Pancreas (tissue), 10 donors: Measurements from ENCODE around the gene OSM. TPM values are rescaled to one million over a fixed set of nuclear protein-coding genes. Genes with fewer than 3 reads are reported as not detected.

Experiments used
- ATAC-seq, 4 donors: fragments of 200-7000 bp; cut with Tn5 transposase; one replicate each; pipeline versions ENCODE4 v1.8.0 to v1.9.1; 2020; ENCODE audit warnings: mild to moderate bottlenecking in 4 of 4, moderate library complexity in 4 of 4
- DNase-seq, 6 donors: peaks; one replicate each; pipeline ENCODE4 v3.0.0-alpha.2; 2020
- FAIRE-seq: peaks from 2 replicates; lab custom pipeline; 2012; peaks lifted over from hg19 to GRCh38; lab: Jason Lieb, UNC
- H3K27ac ChIP-seq, 4 donors: fragments of 200-600 bp; sonication (generic); 1 replicate in 3 of 4; 2 replicates in 1 of 4; pipeline versions ENCODE4 v1.5.0 to v1.8.0; 2020
- H3K27me3 ChIP-seq, 4 donors: fragments of 200-600 bp; one replicate each; pipeline ENCODE4 v1.8.0; 2021
- H3K36me3 ChIP-seq, 3 donors: fragments of 200-600 bp; sonication (generic) in 1 of 3; one replicate each; pipeline versions ENCODE4 v1.5.0 to v1.8.0; 2020 to 2021
- H3K4me1 ChIP-seq, 3 donors: fragments of 200-600 bp; one replicate each; pipeline ENCODE4 v1.8.0; 2021
- H3K4me3 ChIP-seq, 4 donors: fragments of 200-600 bp; sonication (generic) in 2 of 4; one replicate each; pipeline versions ENCODE4 v1.5.0 to v1.8.0; 2020 to 2021
- H3K9me3 ChIP-seq, 4 donors: fragments of 200-600 bp; one replicate each; pipeline ENCODE4 v1.8.0; 2021
- WGBS, 2 donors: extraction: QIAGEN DNeasy Blood & Tissue Kit; methylation state at CpG; one replicate each; pipeline ENCODE4 v1.1.7; 2013; 5-methylcytosine and 5-hydroxymethylcytosine counted together
- intact Hi-C, 3 donors: fragments of 100-400 bp; cut with DNase I; formaldehyde crosslinking; loops; one replicate each; pipeline versions ENCODE4 v1.11.1 to v1.14.2; 2022
- polyA plus RNA-seq, 2 donors: library from polyadenylated mRNA; stranded (reverse); fragments of 200-250 nt; gene quantifications; one replicate each; pipeline ENCODE4 v1.2.3, GENCODE V29; 2013
- total RNA-seq, 6 donors: library from RNA; stranded (reverse); fragmentation: NEBNext Ultra II Directional in 4 of 6; extraction: Animal tissue kit (Norgen Biotek cat#: 25700) in 4 of 6; gene quantifications; one replicate each; pipeline versions ENCODE4 v1.2.1 to v1.2.4, GENCODE V29; 2021 to 2023
- TF ChIP-seq, protein P1 (sequence below), 4 donors: fragments of 200-600 bp; sonication (generic) in 3 of 4; IDR thresholded peaks; one replicate each; pipeline versions ENCODE4 v1.5.0 to v1.8.0; 2021; ENCODE audit warnings: antibody characterized with exemption in 4 of 4
- donor health status: healthy with polysubstance abuse.
- donor health status: DM: no; HTN: no; CAD: no; lungs with moderate emphysema.
- donor health status: DM: no; HTN: no; CAD: no.
- donor health status: control.
- donor health status: control.
- donor health status: Bipolar disorder and iron deficiency.
- donor health status: DM: yes; HTN: yes; CAD: no.
- donor health status: DM: no; HTN: no; CAD: no.
- donor health status: DM: no; HTN: no; CAD: no.
- donor health status: DM: yes; HTN: yes; CAD: no.

OSM gene
- total and polyA plus RNA-seq, 8 donors = 0.13 to 1.5 (median 0.26) TPM; not detected in 1

DNA sequence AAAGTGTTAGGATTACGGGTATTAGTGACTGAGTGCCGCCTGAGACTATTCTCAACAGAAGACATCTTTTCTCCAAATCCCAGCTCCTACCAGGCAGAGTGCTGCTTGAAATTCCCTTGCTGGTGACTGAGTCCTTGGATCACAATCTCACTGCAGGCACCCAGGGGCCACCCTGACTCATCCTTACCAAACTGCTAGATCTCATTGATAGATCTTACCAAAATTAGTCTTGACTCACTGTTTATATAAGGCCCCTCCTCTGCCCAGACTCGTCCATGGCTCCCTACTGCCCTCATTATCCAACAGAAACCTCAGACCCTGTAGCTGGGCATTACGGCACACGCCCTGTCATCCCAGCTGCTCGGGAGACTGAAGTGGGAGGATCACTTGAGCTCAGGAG lies 45.4 kb upstream of the OSM start:
- Histone ChIP-seq H3K9me3 (no peaks in the 10 kb centered on the region), H3K4me1 (peaks cover 31 to 42% (median 36%) of the 10 kb centered on the region in 3 donors), H3K27me3 (no peaks in the 10 kb centered on the region), H3K36me3 (no peaks in the 10 kb centered on the region), H3K4me3 (no peak overlapping the region), H3K27ac (peak overlapping the region in 2 of 4 donors; percentile 77 to 91)
- intact Hi-C loops = no loop called here
- DNase-seq (no peak), ATAC-seq (no peak), FAIRE-seq (no peak)
- TF ChIP-seq, protein P1, sequence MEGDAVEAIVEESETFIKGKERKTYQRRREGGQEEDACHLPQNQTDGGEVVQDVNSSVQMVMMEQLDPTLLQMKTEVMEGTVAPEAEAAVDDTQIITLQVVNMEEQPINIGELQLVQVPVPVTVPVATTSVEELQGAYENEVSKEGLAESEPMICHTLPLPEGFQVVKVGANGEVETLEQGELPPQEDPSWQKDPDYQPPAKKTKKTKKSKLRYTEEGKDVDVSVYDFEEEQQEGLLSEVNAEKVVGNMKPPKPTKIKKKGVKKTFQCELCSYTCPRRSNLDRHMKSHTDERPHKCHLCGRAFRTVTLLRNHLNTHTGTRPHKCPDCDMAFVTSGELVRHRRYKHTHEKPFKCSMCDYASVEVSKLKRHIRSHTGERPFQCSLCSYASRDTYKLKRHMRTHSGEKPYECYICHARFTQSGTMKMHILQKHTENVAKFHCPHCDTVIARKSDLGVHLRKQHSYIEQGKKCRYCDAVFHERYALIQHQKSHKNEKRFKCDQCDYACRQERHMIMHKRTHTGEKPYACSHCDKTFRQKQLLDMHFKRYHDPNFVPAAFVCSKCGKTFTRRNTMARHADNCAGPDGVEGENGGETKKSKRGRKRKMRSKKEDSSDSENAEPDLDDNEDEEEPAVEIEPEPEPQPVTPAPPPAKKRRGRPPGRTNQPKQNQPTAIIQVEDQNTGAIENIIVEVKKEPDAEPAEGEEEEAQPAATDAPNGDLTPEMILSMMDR (IDR thresholded peaks at IDR 0.05) = no peak
- WGBS, 2 donors = 91 to 94% methylated on average over 6 of the region's 6 CpGs

DNA sequence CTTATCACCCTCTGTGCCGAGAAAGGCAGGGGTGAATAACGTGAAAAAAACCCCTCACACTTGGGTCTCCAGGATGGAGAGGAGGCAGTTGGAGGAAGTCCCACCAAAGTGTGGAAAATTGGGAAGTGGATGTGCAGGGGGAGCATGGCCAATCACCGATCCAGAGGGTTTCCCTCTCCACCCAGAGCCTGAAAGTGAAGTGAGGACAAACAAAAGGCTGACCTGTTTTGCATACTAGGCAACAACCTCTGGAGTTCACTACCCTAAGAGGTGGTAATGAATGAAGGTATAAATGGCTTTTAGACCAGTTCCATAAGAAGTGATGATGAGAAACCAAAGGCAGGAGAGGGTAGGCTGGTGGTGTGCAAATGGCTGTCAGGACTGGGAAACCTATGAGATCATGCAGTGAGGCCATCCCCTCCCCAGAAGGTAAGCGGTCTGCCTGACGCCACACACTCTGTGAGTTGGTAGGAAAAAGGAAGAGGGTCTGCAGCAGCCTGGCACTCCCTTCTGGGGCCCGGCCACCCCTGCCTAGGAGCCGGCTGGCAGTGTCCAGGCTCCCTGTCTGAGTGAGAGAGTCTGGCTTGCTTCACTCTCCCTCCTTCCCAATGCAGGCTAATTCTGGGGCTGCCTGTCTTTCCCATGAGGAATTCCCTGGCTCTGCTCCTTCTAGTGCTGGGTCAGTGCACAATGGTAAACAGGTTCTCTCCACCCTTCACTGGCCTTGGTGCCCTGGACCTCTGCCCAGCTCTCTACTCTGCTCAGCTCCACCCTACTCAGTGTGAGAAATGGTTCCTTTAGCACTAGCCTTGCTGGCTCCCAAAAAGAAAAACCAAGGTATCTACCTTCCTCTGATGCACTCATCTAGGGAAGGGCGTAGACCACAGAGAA lies 44.5 kb upstream of the OSM start:
- Histone ChIP-seq H3K4me3 (no peak overlapping the region), H3K27ac (peak overlapping the region; percentile 74 to 91 (median 82)), H3K4me1 (peaks cover 31 to 51% (median 42%) of the 10 kb centered on the region in 3 donors), H3K36me3 (no peaks in the 10 kb centered on the region), H3K27me3 (no peaks in the 10 kb centered on the region), H3K9me3 (no peaks in the 10 kb centered on the region)
- WGBS, 2 donors = 18 to 29% methylated on average over 7 to 8 of the region's 8 CpGs
- peak; percentile 75 to 92 (median 86) for DNase-seq
- TF ChIP-seq, protein P1 (IDR thresholded peaks at IDR 0.05) = no peak
- intact Hi-C loops = no loop called here
- peak; percentile 86 to 91 (median 90) for ATAC-seq
- FAIRE-seq = no peak

DNA sequence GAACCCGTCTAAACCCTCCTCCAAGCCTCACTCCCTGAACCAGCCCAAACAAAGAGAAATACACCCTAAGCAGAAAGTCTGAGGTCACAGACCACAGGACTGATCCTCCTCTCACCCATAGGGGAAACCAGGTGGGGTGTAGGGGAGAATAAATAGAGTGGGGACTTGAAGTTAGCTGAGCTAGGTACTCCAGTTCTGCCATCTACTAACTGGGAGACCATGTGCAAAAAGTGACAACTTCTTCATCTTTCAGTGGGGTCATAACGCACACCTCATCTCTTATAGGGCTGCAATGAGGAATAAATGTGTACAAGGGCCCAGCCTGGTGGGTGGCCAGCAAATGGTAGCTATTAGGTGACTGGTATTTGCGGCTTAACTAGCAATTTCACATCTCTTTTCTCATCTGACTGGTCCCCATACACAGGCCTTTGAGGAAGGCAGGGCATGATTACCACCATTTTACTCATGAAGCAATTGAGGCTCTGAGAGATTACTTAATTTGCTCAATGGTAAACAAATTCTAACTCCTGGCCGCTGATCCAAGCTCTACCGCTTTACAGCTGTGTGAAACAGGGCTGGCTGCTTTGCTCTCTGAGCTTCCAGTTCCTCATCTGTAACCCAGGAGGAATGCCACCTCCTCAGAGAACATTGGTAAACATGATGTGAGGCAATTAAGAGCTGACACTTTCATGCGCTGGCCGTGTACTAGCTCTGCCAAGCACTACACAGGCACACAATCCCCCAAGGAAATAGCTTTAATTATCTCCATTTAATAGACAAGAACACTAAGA lies 43.5 kb upstream of the OSM start:
- FAIRE-seq = peak; percentile 23
- 40 to 44% methylated on average over 7 of the region's 7 CpGs for WGBS, 2 donors
- intact Hi-C loops = no loop called here

DNA sequence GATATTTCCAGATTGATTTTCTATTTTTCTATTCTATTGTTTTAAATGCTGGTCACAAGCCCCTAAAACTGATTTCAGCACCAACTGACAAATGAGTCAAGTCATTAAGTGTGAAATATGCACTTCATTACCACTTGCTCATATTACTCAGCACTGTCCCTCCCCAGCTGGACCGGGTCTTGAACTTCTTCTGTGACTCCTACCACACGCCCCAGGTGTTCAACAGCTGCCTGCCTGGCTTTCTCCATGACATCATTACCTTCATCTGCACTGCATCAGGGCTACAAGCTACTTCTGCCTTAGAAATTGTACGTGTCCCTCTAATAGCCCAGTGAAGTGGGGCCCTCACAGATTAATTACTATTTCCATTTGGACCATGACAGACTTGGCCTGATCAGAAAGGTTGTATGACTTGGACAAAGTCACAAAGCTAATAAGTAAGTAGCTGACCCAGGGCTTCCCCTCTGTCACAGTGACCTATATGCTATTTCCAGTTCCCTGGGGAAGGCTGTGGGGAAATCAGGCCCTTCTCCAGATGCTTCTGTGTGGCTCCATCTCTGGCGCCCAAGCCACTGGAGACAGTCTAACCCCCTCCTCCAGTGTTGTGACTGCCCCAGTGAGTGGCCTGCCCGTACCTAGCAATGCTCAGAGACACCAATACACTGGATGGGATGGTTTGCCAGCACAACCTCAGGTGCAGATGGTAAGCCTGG lies 42.0 kb upstream of the OSM start:
- ATAC-seq = no peak
- TF ChIP-seq, protein P1 (IDR thresholded peaks at IDR 0.05) = no peak
- Histone ChIP-seq H3K36me3 (no peaks in the 10 kb centered on the region), H3K4me1 (peaks cover 41 to 75% (median 52%) of the 10 kb centered on the region in 3 donors), H3K27me3 (no peaks in the 10 kb centered on the region), H3K9me3 (no peaks in the 10 kb centered on the region), H3K4me3 (no peak overlapping the region), H3K27ac (peak overlapping the region in 3 of 4 donors; percentile 74 to 91 (median 88))
- no peak for FAIRE-seq
- intact Hi-C loops = no loop called here
- DNase-seq = no peak
- 64 to 70% methylated on average over 5 of the region's 5 CpGs for WGBS, 2 donors

More for the DNA sequence above, 43.5 kb upstream of the OSM start:
- ATAC-seq = peak; percentile 76 to 81 (median 78)
- Histone ChIP-seq H3K4me1 (peaks cover 33 to 61% (median 50%) of the 10 kb centered on the region in 3 donors), H3K27ac (peak overlapping the region; percentile 74 to 91 (median 82)), H3K9me3 (no peaks in the 10 kb centered on the region), H3K36me3 (no peaks in the 10 kb centered on the region), H3K27me3 (no peaks in the 10 kb centered on the region), H3K4me3 (no peak overlapping the region)
- TF ChIP-seq, protein P1 (IDR thresholded peaks at IDR 0.05) = no peak
- peak in 3 of 6 donors; percentile 59 to 66 (median 60) for DNase-seq
